ENCODE measurements around the gene STMN1. TPM values are rescaled to one million over a fixed set of nuclear protein-coding genes. Genes with fewer than 3 reads are reported as not detected.

STMN1 gene
- total RNA-seq, 1 donor from 2014 or later = 591 TPM

DNA sequence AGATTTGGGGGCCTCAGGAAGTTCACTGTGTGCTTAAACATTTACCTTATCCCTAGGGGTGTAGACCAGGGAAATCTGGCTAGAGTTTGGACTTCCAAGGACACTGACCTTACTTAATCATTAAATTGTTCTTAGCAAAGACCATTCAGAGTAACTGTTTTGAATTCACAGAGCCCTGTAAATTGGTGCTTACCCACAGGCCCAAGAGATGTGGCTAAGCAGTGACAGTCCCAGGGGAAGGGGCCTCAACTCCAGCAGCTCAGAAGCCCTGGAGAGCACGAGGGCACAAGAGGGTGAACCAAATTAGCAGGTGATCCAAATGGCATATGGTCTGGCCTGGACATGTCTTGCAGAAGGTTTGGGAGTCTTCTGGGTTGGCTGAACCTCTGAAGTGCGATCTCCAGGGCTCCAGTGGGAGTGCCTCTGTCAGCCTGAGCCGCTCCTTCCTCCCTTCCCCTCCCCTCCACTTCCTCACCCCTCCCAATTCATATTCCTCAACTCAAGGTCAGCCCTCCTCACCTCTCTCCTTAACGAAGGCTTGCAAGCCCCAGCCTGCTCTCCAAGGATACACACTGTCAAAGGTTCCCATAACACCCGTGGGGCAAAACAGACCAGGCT, 35.0 kb downstream of the STMN1 start:
- no peaks in the 10 kb centered on the region for H3K9me3 Mint-ChIP-seq
- H3K4me3 Mint-ChIP-seq = peak overlapping the region; percentile 51
- no peaks in the 10 kb centered on the region for H3K27me3 Mint-ChIP-seq
- TF ChIP-seq, protein P1, sequence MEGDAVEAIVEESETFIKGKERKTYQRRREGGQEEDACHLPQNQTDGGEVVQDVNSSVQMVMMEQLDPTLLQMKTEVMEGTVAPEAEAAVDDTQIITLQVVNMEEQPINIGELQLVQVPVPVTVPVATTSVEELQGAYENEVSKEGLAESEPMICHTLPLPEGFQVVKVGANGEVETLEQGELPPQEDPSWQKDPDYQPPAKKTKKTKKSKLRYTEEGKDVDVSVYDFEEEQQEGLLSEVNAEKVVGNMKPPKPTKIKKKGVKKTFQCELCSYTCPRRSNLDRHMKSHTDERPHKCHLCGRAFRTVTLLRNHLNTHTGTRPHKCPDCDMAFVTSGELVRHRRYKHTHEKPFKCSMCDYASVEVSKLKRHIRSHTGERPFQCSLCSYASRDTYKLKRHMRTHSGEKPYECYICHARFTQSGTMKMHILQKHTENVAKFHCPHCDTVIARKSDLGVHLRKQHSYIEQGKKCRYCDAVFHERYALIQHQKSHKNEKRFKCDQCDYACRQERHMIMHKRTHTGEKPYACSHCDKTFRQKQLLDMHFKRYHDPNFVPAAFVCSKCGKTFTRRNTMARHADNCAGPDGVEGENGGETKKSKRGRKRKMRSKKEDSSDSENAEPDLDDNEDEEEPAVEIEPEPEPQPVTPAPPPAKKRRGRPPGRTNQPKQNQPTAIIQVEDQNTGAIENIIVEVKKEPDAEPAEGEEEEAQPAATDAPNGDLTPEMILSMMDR (conservative IDR thresholded peaks at IDR 0.05) = no peak
- H3K36me3 Mint-ChIP-seq = peaks cover 3% of the 10 kb centered on the region
- DNase-seq (ENCODE audit: extremely low spot score, unreplicated experiment) = no peak
- peak overlapping the region; percentile 29 for H3K27ac Mint-ChIP-seq
- peaks cover 31% of the 10 kb centered on the region for H3K4me1 Mint-ChIP-seq (ENCODE audit: unreplicated experiment)

DNA sequence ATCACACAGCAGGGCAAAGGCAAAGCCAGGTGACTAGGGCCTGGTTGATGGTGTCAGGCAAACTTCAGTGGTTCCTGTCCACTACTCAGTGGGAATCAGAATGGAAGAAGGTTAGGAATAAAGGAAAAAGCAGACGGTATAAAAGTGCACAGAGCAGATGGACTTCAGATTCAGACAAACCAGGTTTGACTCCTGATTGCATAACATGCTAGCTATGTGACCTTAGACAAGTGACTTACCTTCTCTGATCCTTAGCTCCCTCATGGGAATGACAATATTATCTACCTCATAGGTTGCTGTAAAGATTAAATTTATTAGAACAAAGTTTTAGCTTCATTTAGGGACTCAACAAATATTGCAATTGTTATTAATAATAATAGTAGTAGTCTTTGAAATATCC, 35.6 kb downstream of the STMN1 start:
- TF ChIP-seq, protein P1 (conservative IDR thresholded peaks at IDR 0.05) = no peak
- Mint-ChIP-seq H3K27ac (no peak overlapping the region), H3K4me1 (ENCODE audit: unreplicated experiment) (peaks cover 32% of the 10 kb centered on the region), H3K9me3 (no peaks in the 10 kb centered on the region), H3K4me3 (no peak overlapping the region), H3K27me3 (no peaks in the 10 kb centered on the region), H3K36me3 (peaks cover 6% of the 10 kb centered on the region)
- DNase-seq (ENCODE audit: extremely low spot score, unreplicated experiment) = no peak

DNA sequence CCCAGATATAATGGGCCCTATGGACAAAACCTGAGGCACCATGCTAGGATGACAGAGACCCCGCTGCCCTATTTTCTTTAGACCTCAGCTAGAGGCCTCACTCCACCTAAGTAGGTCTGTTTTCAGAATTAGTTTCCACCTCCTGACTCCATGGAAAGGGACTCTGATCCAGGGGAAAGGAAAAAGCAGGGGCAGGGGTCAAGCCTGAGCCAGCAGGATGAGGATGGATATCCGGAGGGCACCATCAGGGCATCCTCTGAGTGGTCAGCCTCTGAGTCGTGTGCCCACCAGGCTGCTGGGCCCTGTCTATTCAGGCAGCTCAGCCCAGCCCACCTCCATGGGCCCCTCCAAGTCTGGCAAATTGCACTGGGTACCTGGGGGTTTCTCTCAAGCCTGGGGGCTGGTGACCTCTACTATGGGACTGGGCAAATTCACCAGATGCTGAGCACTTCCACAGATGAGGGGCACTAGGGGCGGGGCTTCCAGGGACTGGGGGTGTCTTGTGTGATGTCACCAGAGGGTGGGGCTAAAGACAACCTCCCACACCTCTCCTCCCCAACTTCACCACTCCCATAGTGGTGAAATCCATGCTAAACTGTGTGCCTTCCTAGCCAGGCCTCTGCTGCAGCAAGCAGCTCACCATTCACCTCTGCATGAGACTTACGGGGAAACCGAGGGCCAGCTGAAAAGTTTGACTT, 36.2 kb downstream of the STMN1 start:
- H3K27me3 Mint-ChIP-seq = no peaks in the 10 kb centered on the region
- TF ChIP-seq, protein P1 (conservative IDR thresholded peaks at IDR 0.05) = no peak
- peaks cover 6% of the 10 kb centered on the region for H3K36me3 Mint-ChIP-seq
- no peak for DNase-seq (ENCODE audit: extremely low spot score, unreplicated experiment)
- H3K9me3 Mint-ChIP-seq = no peaks in the 10 kb centered on the region
- no peak overlapping the region for H3K27ac Mint-ChIP-seq
- no peak overlapping the region for H3K4me3 Mint-ChIP-seq
- H3K4me1 Mint-ChIP-seq (ENCODE audit: unreplicated experiment) = peaks cover 32% of the 10 kb centered on the region

DNA sequence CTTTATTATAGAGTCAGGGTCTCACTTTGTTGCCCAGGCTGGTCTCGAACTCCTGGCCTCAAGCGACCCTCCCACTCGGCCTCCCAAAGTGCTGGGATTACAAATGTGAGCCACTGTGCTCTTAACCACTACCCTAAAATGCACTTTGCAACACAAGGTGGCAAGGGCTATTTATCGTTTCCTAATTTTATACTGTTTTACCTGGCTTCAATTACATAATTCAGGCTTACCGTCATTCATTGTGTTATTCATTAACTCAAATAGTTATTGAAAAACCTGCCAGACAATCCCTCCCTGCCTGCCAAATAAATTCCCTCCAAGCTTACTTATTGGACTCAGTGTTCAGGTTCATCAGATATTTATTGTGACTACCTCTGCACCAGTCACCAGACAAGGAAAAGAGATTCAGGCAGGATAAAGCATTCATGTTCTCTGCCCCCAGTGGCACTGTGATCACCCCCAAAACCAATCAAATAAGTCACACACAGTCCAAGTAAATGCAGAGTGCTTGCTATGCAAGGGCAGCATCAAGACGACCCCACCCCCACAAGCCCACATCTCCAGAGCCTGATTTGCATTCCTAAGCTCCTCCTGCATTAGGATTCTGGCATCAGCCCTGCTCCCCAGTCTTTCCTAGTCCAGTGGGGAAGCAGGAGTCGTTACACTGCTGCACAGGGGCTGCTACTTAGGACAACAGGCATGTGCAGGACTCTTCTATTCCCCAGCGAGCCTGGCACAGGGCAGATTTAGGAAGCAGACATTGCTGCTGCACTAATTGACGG, 38.8 kb downstream of the STMN1 start:
- DNase-seq (ENCODE audit: extremely low spot score, unreplicated experiment) = no peak
- peaks cover 22% of the 10 kb centered on the region for H3K36me3 Mint-ChIP-seq
- H3K4me1 Mint-ChIP-seq (ENCODE audit: unreplicated experiment) = peaks cover 23% of the 10 kb centered on the region
- no peaks in the 10 kb centered on the region for H3K9me3 Mint-ChIP-seq
- H3K4me3 Mint-ChIP-seq = peak overlapping the region; percentile 2
- no peaks in the 10 kb centered on the region for H3K27me3 Mint-ChIP-seq
- H3K27ac Mint-ChIP-seq = peak overlapping the region; percentile 29
- TF ChIP-seq, protein P1 (conservative IDR thresholded peaks at IDR 0.05) = no peak

DNA sequence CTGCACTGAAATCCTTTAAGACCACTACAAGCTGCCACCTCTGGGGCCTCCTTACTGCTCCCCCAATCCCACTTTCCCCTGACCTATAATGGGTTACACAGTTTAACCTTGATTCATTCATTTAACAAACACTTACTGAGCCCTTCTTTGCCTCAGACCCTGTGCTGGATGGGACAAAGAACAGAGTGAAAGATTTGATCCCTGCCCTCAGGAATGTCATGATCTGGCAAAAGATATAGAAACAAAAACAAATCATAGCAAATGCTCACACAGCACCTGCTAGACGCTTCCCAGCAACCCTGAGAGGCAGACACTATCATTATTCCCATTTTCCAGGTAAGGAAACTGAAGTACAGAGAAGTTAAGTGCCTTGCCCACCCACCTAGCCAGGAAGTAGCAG, 39.9 kb downstream of the STMN1 start:
- TF ChIP-seq, protein P1 (conservative IDR thresholded peaks at IDR 0.05) = no peak
- Mint-ChIP-seq H3K4me1 (ENCODE audit: unreplicated experiment) (peaks cover 33% of the 10 kb centered on the region), H3K9me3 (no peaks in the 10 kb centered on the region), H3K27ac (peak overlapping the region; percentile 34), H3K36me3 (peaks cover 27% of the 10 kb centered on the region), H3K4me3 (peak overlapping the region; percentile 4), H3K27me3 (no peaks in the 10 kb centered on the region)
- no peak for DNase-seq (ENCODE audit: extremely low spot score, unreplicated experiment)

Data from type B pancreatic cell (in vitro differentiated cells).